Fibroblast of villous mesenchyme (primary cell): ENCODE data around the gene OPHN1. TPM values are rescaled to one million over a fixed set of nuclear protein-coding genes. Genes with fewer than 3 reads are reported as not detected.

ENCODE experiments used
- DNase-seq: peaks from one replicate; pipeline ENCODE4 v3.0.0-alpha.2; 2010; ENCODE audit warnings: low read depth
- H3K4me3 ChIP-seq: 2 replicates; pipeline ENCODE4 v1.5.1; 2011; ENCODE audit warnings: low read depth, mild to moderate bottlenecking, low read length
- CTCF ChIP-seq: IDR thresholded peaks from 2 replicates; pipeline ENCODE4 v1.5.1; 2012; ENCODE audit warnings: low read depth, mild to moderate bottlenecking, low read length; ENCODE audit not compliant: insufficient read depth
- total RNA-seq: library from RNA; depleted of rRNA; stranded (reverse); fragments of >200 nt; gene quantifications from 2 replicates; pipeline ENCODE4 v1.2.3, GENCODE V29; 2012

The OPHN1 gene
- total RNA-seq, 1 donor, result 13.0 TPM

GRCh38 chrX:68204521-68205038 lies 228.7 kb downstream of the OPHN1 start:
- no peak for DNase-seq
- no peak for TF ChIP-seq CTCF
- H3K4me3 ChIP-seq, result no peak overlapping the region

- H3K4me3 ChIP-seq, result no peak overlapping the region
- TF ChIP-seq CTCF, result no peak
- DNase-seq, result no peak
Measured at GRCh38 chrX:68203646-68204045, 229.6 kb downstream of the OPHN1 start.

- H3K4me3 ChIP-seq, result no peak overlapping the region
- TF ChIP-seq CTCF, result no peak
- DNase-seq, result no peak
Measured at GRCh38 chrX:68203211-68203610, 230.1 kb downstream of the OPHN1 start.

- DNase-seq, result no peak
- no peak for TF ChIP-seq CTCF
Measured at GRCh38 chrX:68199062-68199848, 234.0 kb downstream of the OPHN1 start.

GRCh38 chrX:68196939-68197791 lies 236.1 kb downstream of the OPHN1 start:
- peak; percentile 70 for TF ChIP-seq CTCF
- no peak overlapping the region for H3K4me3 ChIP-seq
- DNase-seq, result peak; percentile 43

More at GRCh38 chrX:68199062-68199848, 234.0 kb downstream of the OPHN1 start:
- H3K4me3 ChIP-seq, result no peak overlapping the region

- no peak for TF ChIP-seq CTCF
- no peak overlapping the region for H3K4me3 ChIP-seq
Measured at GRCh38 chrX:68195561-68195960, 237.7 kb downstream of the OPHN1 start.

More at GRCh38 chrX:68195561-68195960, 237.7 kb downstream of the OPHN1 start:
- no peak for DNase-seq
